Liver (tissue), 9 donors: Measurements from ENCODE around the gene TEX51. TPM values are rescaled to one million over a fixed set of nuclear protein-coding genes. Genes with fewer than 3 reads are reported as not detected.

Experiments used
- DNase-seq: peaks from one replicate; pipeline ENCODE4 v3.0.0-alpha.2; 2017; ENCODE audit warnings: low spot score
- H3K27ac ChIP-seq, 2 donors: one replicate each; pipeline ENCODE4 v1.7.0; 2013; ENCODE audit warnings: inconsistent platforms in 2 of 2, low read length in 2 of 2, control low read depth in 1 of 2, low read depth in 1 of 2, mild to moderate bottlenecking in 1 of 2
- H3K27me3 ChIP-seq, 4 donors: one replicate each; pipeline versions ENCODE4 v1.6.1 to v1.7.0; 2013; ENCODE audit warnings: low read length in 3 of 4, inconsistent platforms in 1 of 4, mild to moderate bottlenecking in 1 of 4, moderate library complexity in 1 of 4; ENCODE audit not compliant: control insufficient read depth in 4 of 4, insufficient read depth in 4 of 4
- H3K36me3 ChIP-seq, 4 donors: one replicate each; pipeline versions ENCODE4 v1.6.1 to v1.7.0; 2013; ENCODE audit warnings: low read length in 3 of 4, mild to moderate bottlenecking in 3 of 4, low read depth in 1 of 4, moderate library complexity in 1 of 4; ENCODE audit not compliant: control insufficient read depth in 4 of 4, insufficient read depth in 3 of 4
- H3K4me1 ChIP-seq, 4 donors: one replicate each; pipeline versions ENCODE4 v1.6.1 to v1.7.0; 2013; ENCODE audit warnings: low read length in 3 of 4, mild to moderate bottlenecking in 3 of 4, moderate library complexity in 1 of 4; ENCODE audit not compliant: control insufficient read depth in 4 of 4, insufficient read depth in 4 of 4
- H3K4me3 ChIP-seq, 3 donors: one replicate each; pipeline versions ENCODE4 v1.6.1 to v1.7.0; 2013; ENCODE audit warnings: low read length in 3 of 3, control low read depth in 1 of 3, low read depth in 1 of 3, mild to moderate bottlenecking in 1 of 3
- H3K9ac ChIP-seq, 2 donors: one replicate each; pipeline ENCODE4 v1.7.0; 2013; ENCODE audit warnings: low read length in 2 of 2, mild to moderate bottlenecking in 2 of 2, moderate library complexity in 2 of 2, control low read depth in 1 of 2, low read depth in 1 of 2
- H3K9me3 ChIP-seq, 4 donors: one replicate each; pipeline versions ENCODE4 v1.6.1 to v1.7.0; 2013; ENCODE audit warnings: low read length in 3 of 4; ENCODE audit not compliant: control insufficient read depth in 4 of 4
- ATF3 ChIP-seq: IDR thresholded peaks from 2 replicates; pipeline ENCODE4 v1.6.1; 2016; ENCODE audit warnings: antibody characterized with exemption
- CTCF ChIP-seq: fragments of 150-350 bp; IDR thresholded peaks from 2 replicates; pipeline ENCODE4 v1.5.1; 2017; ENCODE audit warnings: improper control_type of control experiment, low read depth, low read length; ENCODE audit not compliant: missing input control
- FOXA2 ChIP-seq: IDR thresholded peaks from 2 replicates; pipeline ENCODE4 v1.6.1; 2016; ENCODE audit warnings: antibody characterized with exemption
- GABPA ChIP-seq, 2 donors: IDR thresholded peaks in 1 of 2; conservative IDR thresholded peaks in 1 of 2; 2 replicates each; pipeline ENCODE4 v1.6.1; 2016; ENCODE audit warnings: antibody characterized with exemption in 2 of 2, mild to moderate bottlenecking in 1 of 2, moderate library complexity in 1 of 2
- HNF4A ChIP-seq, 2 donors: conservative IDR thresholded peaks; 2 replicates each; pipeline ENCODE4 v1.6.1; 2016; ENCODE audit warnings: antibody characterized with exemption in 2 of 2, mild to moderate bottlenecking in 2 of 2
- HNF4G ChIP-seq: IDR thresholded peaks from 2 replicates; pipeline ENCODE4 v1.6.1; 2016; ENCODE audit warnings: antibody characterized with exemption
- MAX ChIP-seq: IDR thresholded peaks from 2 replicates; pipeline ENCODE4 v1.6.1; 2016; ENCODE audit warnings: antibody characterized with exemption
- RAD21 ChIP-seq, 2 donors: IDR thresholded peaks; 2 replicates each; pipeline ENCODE4 v1.6.1; 2016; ENCODE audit warnings: antibody characterized with exemption in 2 of 2, mild to moderate bottlenecking in 2 of 2
- RXRA ChIP-seq, 2 donors: IDR thresholded peaks; 2 replicates each; pipeline ENCODE4 v1.6.1; 2017 to 2018; ENCODE audit warnings: antibody characterized with exemption in 2 of 2, mild to moderate bottlenecking in 1 of 2
- SP1 ChIP-seq: IDR thresholded peaks from 2 replicates; pipeline ENCODE4 v1.6.1; 2018; ENCODE audit warnings: antibody characterized with exemption, mild to moderate bottlenecking
- TAF1 ChIP-seq: conservative IDR thresholded peaks from 2 replicates; pipeline ENCODE4 v1.6.1; 2016; ENCODE audit warnings: antibody characterized with exemption, mild to moderate bottlenecking
- YY1 ChIP-seq: IDR thresholded peaks from 2 replicates; pipeline ENCODE4 v1.6.1; 2016; ENCODE audit warnings: antibody characterized with exemption, mild to moderate bottlenecking
- ZBTB33 ChIP-seq: IDR thresholded peaks from 2 replicates; pipeline ENCODE4 v1.6.1; 2016; ENCODE audit warnings: antibody characterized with exemption
- WGBS: extraction: QIAGEN DNeasy Blood & Tissue Kit; methylation state at CpG from one replicate; pipeline ENCODE4 v1.1.7; 2013; 5-methylcytosine and 5-hydroxymethylcytosine counted together
- polyA plus RNA-seq, 2 donors: library from polyadenylated mRNA; stranded (reverse) in 1 of 2; unstranded in 1 of 2; fragments of 200-250 nt in 1 of 2; fragments of >200 nt in 1 of 2; fragmentation: Nextera tagmentation in 1 of 2; extraction: Ambion mirVana in 1 of 2; gene quantifications; one replicate each; pipeline versions ENCODE4 v1.2.1 to v1.2.3, GENCODE V29; 2013 to 2015
- total RNA-seq, 2 donors: library from RNA; depleted of rRNA; stranded (reverse); fragments of >200 nt; gene quantifications; one replicate each; pipeline ENCODE4 v1.2.3, GENCODE V29; 2014
- donor health status: healthy.
- donor health status: healthy.
- donor health status: healthy.
- donor health status: healthy.
- donor health status: healthy.

Gene TEX51
- total and polyA plus RNA-seq, 4 donors: not detected

- peaks cover 0 to 4% (median under 1%) of the 10 kb centered on the region in 4 donors for H3K27me3 ChIP-seq
- no peaks in the 10 kb centered on the region for H3K36me3 ChIP-seq
- no peaks in the 10 kb centered on the region for H3K9me3 ChIP-seq
- WGBS: 23% methylated on average over 2 of the region's 2 CpGs
- no peak overlapping the region for H3K27ac ChIP-seq
- no peak for TF ChIP-seq ATF3
- TF ChIP-seq GABPA (IDR thresholded peaks at IDR 0.05 in 1 of 2, conservative IDR thresholded peaks at IDR 0.05 in 1 of 2): no peak
- no peak for TF ChIP-seq SP1
- no peak overlapping the region for H3K9ac ChIP-seq
- peak; percentile 3 for DNase-seq
- no peak overlapping the region for H3K4me3 ChIP-seq
- peaks cover 0 to 5% (median 0%) of the 10 kb centered on the region in 4 donors for H3K4me1 ChIP-seq
These were observed 16.5 kb upstream of the TEX51 start for GRCh38 chr2:126882181-126882580.

- H3K27me3 ChIP-seq: peaks cover 0 to 4% (median under 1%) of the 10 kb centered on the region in 4 donors
- 87% methylated on average over 7 of the region's 7 CpGs for WGBS
- no peaks in the 10 kb centered on the region for H3K9me3 ChIP-seq
- peaks cover 0 to 5% (median 0%) of the 10 kb centered on the region in 4 donors for H3K4me1 ChIP-seq
- H3K27ac ChIP-seq: no peak overlapping the region
- H3K9ac ChIP-seq: no peak overlapping the region
- TF ChIP-seq ATF3 (no peak), RXRA (IDR thresholded peaks at IDR 0.05) (no peak), TAF1 (no peak), FOXA2 (no peak), GABPA (IDR thresholded peaks at IDR 0.05 in 1 of 2, conservative IDR thresholded peaks at IDR 0.05 in 1 of 2) (no peak), RAD21 (IDR thresholded peaks at IDR 0.05) (no peak), HNF4G (no peak), ZBTB33 (no peak), MAX (no peak)
- no peak overlapping the region for H3K4me3 ChIP-seq
- H3K36me3 ChIP-seq: no peaks in the 10 kb centered on the region
- peak; percentile 13 for DNase-seq
These were observed 15.7 kb upstream of the TEX51 start for GRCh38 chr2:126882736-126883665.

- peak; percentile 26 for DNase-seq
- WGBS: 94% methylated on average over 6 of the region's 6 CpGs
- Histone ChIP-seq H3K27me3 (peaks cover 0 to 4% (median under 1%) of the 10 kb centered on the region in 4 donors), H3K27ac (no peak overlapping the region), H3K4me3 (no peak overlapping the region), H3K4me1 (peaks cover 0 to 5% (median 0%) of the 10 kb centered on the region in 4 donors), H3K9ac (no peak overlapping the region), H3K36me3 (no peaks in the 10 kb centered on the region), H3K9me3 (no peaks in the 10 kb centered on the region)
- TF ChIP-seq YY1: no peak
- no peak for TF ChIP-seq TAF1
- TF ChIP-seq SP1: no peak
- no peak for TF ChIP-seq RXRA (IDR thresholded peaks at IDR 0.05)
- no peak for TF ChIP-seq GABPA (IDR thresholded peaks at IDR 0.05 in 1 of 2, conservative IDR thresholded peaks at IDR 0.05 in 1 of 2)
- no peak for TF ChIP-seq HNF4G
- TF ChIP-seq FOXA2: no peak
- TF ChIP-seq RAD21 (IDR thresholded peaks at IDR 0.05): no peak
- no peak for TF ChIP-seq ATF3
- TF ChIP-seq ZBTB33: no peak
- no peak for TF ChIP-seq HNF4A (conservative IDR thresholded peaks at IDR 0.05)
- TF ChIP-seq CTCF: no peak
These were observed 15.0 kb upstream of the TEX51 start for GRCh38 chr2:126883666-126884040.
